Measurements from ENCODE around the gene PIK3AP1. TPM values are rescaled to one million over a fixed set of nuclear protein-coding genes. Genes with fewer than 3 reads are reported as not detected.

The PIK3AP1 gene
- total RNA-seq, 6 donors from 2014 or later, result 22.0 to 64.8 (median 34.6) TPM

- TF ChIP-seq, protein P1, sequence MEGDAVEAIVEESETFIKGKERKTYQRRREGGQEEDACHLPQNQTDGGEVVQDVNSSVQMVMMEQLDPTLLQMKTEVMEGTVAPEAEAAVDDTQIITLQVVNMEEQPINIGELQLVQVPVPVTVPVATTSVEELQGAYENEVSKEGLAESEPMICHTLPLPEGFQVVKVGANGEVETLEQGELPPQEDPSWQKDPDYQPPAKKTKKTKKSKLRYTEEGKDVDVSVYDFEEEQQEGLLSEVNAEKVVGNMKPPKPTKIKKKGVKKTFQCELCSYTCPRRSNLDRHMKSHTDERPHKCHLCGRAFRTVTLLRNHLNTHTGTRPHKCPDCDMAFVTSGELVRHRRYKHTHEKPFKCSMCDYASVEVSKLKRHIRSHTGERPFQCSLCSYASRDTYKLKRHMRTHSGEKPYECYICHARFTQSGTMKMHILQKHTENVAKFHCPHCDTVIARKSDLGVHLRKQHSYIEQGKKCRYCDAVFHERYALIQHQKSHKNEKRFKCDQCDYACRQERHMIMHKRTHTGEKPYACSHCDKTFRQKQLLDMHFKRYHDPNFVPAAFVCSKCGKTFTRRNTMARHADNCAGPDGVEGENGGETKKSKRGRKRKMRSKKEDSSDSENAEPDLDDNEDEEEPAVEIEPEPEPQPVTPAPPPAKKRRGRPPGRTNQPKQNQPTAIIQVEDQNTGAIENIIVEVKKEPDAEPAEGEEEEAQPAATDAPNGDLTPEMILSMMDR (IDR thresholded peaks at IDR 0.05), result no peak
- TF ChIP-seq POLR2A (IDR thresholded peaks at IDR 0.05), result no peak
- TF ChIP-seq EP300 (IDR thresholded peaks at IDR 0.05), result no peak
- no peak for TF ChIP-seq POLR2AphosphoS5 (IDR thresholded peaks at IDR 0.05)
- no peaks in the 10 kb centered on the region for H3K9me3 ChIP-seq
- ATAC-seq (ENCODE audit: low FRiP score in 2 of 2) (no peak), DNase-seq (no peak)
- no peaks in the 10 kb centered on the region for H3K27me3 ChIP-seq
- WGBS, 2 donors, result 95% methylated on average over 4 of the region's 4 CpGs
- no peaks in the 10 kb centered on the region for H3K4me1 ChIP-seq
- H3K4me3 ChIP-seq, result no peak overlapping the region
- H3K27ac ChIP-seq, result no peak overlapping the region
- peaks cover 0 to 7% (median 4%) of the 10 kb centered on the region in 4 donors for H3K36me3 ChIP-seq
Measured at GRCh38 chr10:96606216-96606615, 114.1 kb downstream of the PIK3AP1 start.

DNA sequence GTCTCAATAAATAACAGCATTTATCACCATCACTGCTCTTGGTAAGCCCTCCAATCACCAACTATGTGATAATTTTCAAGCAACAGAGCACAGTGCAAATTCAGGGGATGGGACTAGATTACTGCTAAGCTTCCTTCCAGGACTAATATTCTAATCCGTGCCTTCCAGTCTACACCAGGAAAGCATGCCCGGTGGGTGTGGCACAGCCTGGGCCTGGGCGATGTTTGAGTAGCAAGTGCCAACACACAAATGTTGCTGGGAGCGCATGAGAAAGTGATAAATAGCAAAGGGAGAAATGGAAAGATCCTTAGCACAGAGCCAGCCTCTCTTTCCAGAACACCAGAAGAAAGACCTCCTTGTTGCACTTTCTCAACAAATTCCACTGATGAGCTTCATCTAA, 120.0 kb downstream of the PIK3AP1 start:
- H3K36me3 ChIP-seq, result peaks cover 0 to 7% (median 0%) of the 10 kb centered on the region in 4 donors

DNA sequence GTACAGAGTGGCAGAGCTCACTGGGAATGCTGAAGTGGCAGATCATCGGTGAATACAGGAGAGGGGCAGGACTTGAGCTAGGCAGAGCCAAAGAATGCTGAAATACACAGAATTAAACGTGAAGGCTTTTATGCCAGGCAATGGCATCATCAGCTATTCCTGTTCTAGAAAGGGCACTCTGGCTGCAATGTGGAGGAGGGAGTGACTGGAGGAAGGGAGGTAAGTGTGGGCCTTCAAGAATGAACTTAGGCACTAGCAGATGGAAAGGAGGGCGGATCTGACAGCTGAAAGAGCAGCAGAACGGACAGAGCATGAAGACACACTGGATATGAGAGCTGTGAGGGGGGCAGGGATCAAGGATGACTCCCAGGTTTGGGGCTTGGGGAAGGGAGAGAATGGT, 121.5 kb downstream of the PIK3AP1 start:
- H3K36me3 ChIP-seq, result peaks cover 0 to 8% (median 4%) of the 10 kb centered on the region in 4 donors
- H3K4me3 ChIP-seq, result no peak overlapping the region
- H3K27ac ChIP-seq, result no peak overlapping the region
- no peaks in the 10 kb centered on the region for H3K9me3 ChIP-seq
- TF ChIP-seq POLR2A (IDR thresholded peaks at IDR 0.05), result no peak
- no peak for TF ChIP-seq EP300 (IDR thresholded peaks at IDR 0.05)
- TF ChIP-seq, protein P1 (IDR thresholded peaks at IDR 0.05), result no peak
- TF ChIP-seq POLR2AphosphoS5 (IDR thresholded peaks at IDR 0.05), result no peak
- DNase-seq (no peak), ATAC-seq (ENCODE audit: low FRiP score in 2 of 2) (no peak)
- H3K27me3 ChIP-seq, result no peaks in the 10 kb centered on the region
- 75 to 86% methylated on average over 4 of the region's 4 CpGs for WGBS, 2 donors
- H3K4me1 ChIP-seq, result no peaks in the 10 kb centered on the region

More for the DNA sequence above, 120.0 kb downstream of the PIK3AP1 start:
- DNase-seq (no peak), ATAC-seq (ENCODE audit: low FRiP score in 2 of 2) (no peak)
- TF ChIP-seq POLR2AphosphoS5 (IDR thresholded peaks at IDR 0.05), result no peak
- TF ChIP-seq POLR2A (IDR thresholded peaks at IDR 0.05), result no peak
- TF ChIP-seq, protein P1 (IDR thresholded peaks at IDR 0.05), result no peak
- TF ChIP-seq EP300 (IDR thresholded peaks at IDR 0.05), result no peak
- Histone ChIP-seq H3K4me3 (no peak overlapping the region), H3K27ac (no peak overlapping the region), H3K4me1 (no peaks in the 10 kb centered on the region), H3K9me3 (no peaks in the 10 kb centered on the region), H3K27me3 (no peaks in the 10 kb centered on the region)
- WGBS, 2 donors, result 81 to 94% methylated on average over 4 of the region's 4 CpGs

- Histone ChIP-seq H3K36me3 (peaks cover 0 to 8% (median 4%) of the 10 kb centered on the region in 4 donors), H3K9me3 (no peaks in the 10 kb centered on the region), H3K4me3 (no peak overlapping the region), H3K27me3 (no peaks in the 10 kb centered on the region), H3K4me1 (no peaks in the 10 kb centered on the region), H3K27ac (no peak overlapping the region)
- TF ChIP-seq, protein P1 (IDR thresholded peaks at IDR 0.05), result no peak
- TF ChIP-seq POLR2AphosphoS5 (IDR thresholded peaks at IDR 0.05) (no peak), EP300 (IDR thresholded peaks at IDR 0.05) (no peak), POLR2A (IDR thresholded peaks at IDR 0.05) (no peak)
- no peak for ATAC-seq (ENCODE audit: low FRiP score in 2 of 2)
- 53 to 69% methylated on average over 1 of the region's 1 CpG for WGBS, 2 donors
- no peak for DNase-seq
Measured at GRCh38 chr10:96596422-96597407, 123.6 kb downstream of the PIK3AP1 start.

Data from upper lobe of left lung (tissue), 6 donors.